DMS53 treated with DMSO at 0.1 percent for 48 hours (cell line): ENCODE results near the gene KCTD16.
A peak's percentile ranks its signal among the peaks of the same experiment; 100 is the strongest.

ENCODE experiments used
- DNase-seq: peaks from one replicate; lab custom pipeline; 2025; ENCODE audit not compliant: unreplicated experiment; lab: John Stamatoyannopoulos, UW

The KCTD16 gene

GRCh38 chr5:144170276-144171024 lies at the start of gene KCTD16, which contains the start of gene YIPF5:
Gene KCTD16 (plus strand): TSS chr5:144170873.
Gene YIPF5 (minus strand): TSS chr5:144170659. CDS start chr5:144169955, 704 bp downstream.
- DNase-seq: peak; percentile 98

- DNase-seq: no peak
Observed at GRCh38 chr5:144121577-144121976, 49.1 kb upstream of the KCTD16 start.

GRCh38 chr5:144122081-144122480 lies 48.6 kb upstream of the KCTD16 start:
- no peak for DNase-seq

GRCh38 chr5:144122641-144123040 lies 48.0 kb upstream of the KCTD16 start:
- DNase-seq: no peak

- DNase-seq: no peak
Observed at GRCh38 chr5:144125163-144125726, 45.4 kb upstream of the KCTD16 start.

GRCh38 chr5:144126707-144127106 lies 44.0 kb upstream of the KCTD16 start:
- no peak for DNase-seq

GRCh38 chr5:144128844-144129243 lies 41.8 kb upstream of the KCTD16 start:
- DNase-seq: no peak

- DNase-seq: no peak
Observed at GRCh38 chr5:144130306-144130705, 40.4 kb upstream of the KCTD16 start.

GRCh38 chr5:144131261-144131660 lies 39.4 kb upstream of the KCTD16 start:
- DNase-seq: no peak

- DNase-seq: no peak
Observed at GRCh38 chr5:144133050-144133633, 37.5 kb upstream of the KCTD16 start.

GRCh38 chr5:144134194-144134826 lies 36.4 kb upstream of the KCTD16 start:
- DNase-seq: no peak

GRCh38 chr5:144135113-144135762 lies 35.4 kb upstream of the KCTD16 start:
- no peak for DNase-seq

- DNase-seq: no peak
Observed at GRCh38 chr5:144139586-144139985, 31.1 kb upstream of the KCTD16 start.

GRCh38 chr5:144141585-144141984 lies 29.1 kb upstream of the KCTD16 start:
- DNase-seq: no peak

- DNase-seq: peak; percentile 68
Observed at GRCh38 chr5:144142139-144142823, 28.4 kb upstream of the KCTD16 start.

GRCh38 chr5:144142824-144143162 lies 27.9 kb upstream of the KCTD16 start:
- DNase-seq: no peak

- no peak for DNase-seq
Observed at GRCh38 chr5:144143625-144144024, 27.0 kb upstream of the KCTD16 start.

GRCh38 chr5:144144956-144145751 lies 25.5 kb upstream of the KCTD16 start:
- peak; percentile 27 for DNase-seq

GRCh38 chr5:144151026-144151425 lies 19.6 kb upstream of the KCTD16 start:
- no peak for DNase-seq

- no peak for DNase-seq
Observed at GRCh38 chr5:144156767-144157171, 13.9 kb upstream of the KCTD16 start.
